ENCODE results near the gene CCL8. TPM values are rescaled to one million over a fixed set of nuclear protein-coding genes. Genes with fewer than 3 reads are reported as not detected.
A peak's percentile ranks its signal among the peaks of the same experiment; 100 is the strongest.

The CCL8 gene
- total and polyA plus RNA-seq, 4 experiments from 2014 or later = not detected

- Mint-ChIP-seq H3K27me3 (peaks cover 14 to 25% of the 10 kb centered on the region in 2 donors), H3K27ac (no peak overlapping the region), H3K9me3 (peaks cover 0 to 5% (median under 1%) of the 10 kb centered on the region in 8 donors), H3K36me3 (no peaks in the 10 kb centered on the region), H3K4me1 (no peaks in the 10 kb centered on the region), H3K4me3 (no peak overlapping the region)
- H3K36me3 ChIP-seq (ENCODE audit: insufficient read depth, low read length) = no peaks in the 10 kb centered on the region
- H3K27me3 ChIP-seq (ENCODE audit: insufficient read depth, low read length) = no peaks in the 10 kb centered on the region
- no peak for DNase-seq
- POLR2A ChIA-PET (ENCODE audit: partially characterized antibody) = no interaction called here
- H3K9me3 ChIP-seq (ENCODE audit: control insufficient read depth in 1 of 2, low read length in 2 of 2) = no peaks in the 10 kb centered on the region
- H3K4me1 ChIP-seq (ENCODE audit: insufficient read depth, low read length) = no peaks in the 10 kb centered on the region
- CTCF ChIA-PET (ENCODE audit: partially characterized antibody) = no interaction called here
- intact Hi-C loops (cut with micrococcal nuclease) = no loop called here
- H3K27ac ChIP-seq (ENCODE audit: low read depth, low read length) = no peak overlapping the region
- H3K4me3 ChIP-seq (ENCODE audit: low read length in 2 of 2) = no peak overlapping the region
These were observed 15.6 kb upstream of the CCL8 start for GRCh38 chr17:34303606-34304005.

GRCh38 chr17:34305061-34305460, 14.2 kb upstream of the CCL8 start:
- intact Hi-C loops (cut with micrococcal nuclease) = no loop called here
- Mint-ChIP-seq H3K27me3 (peaks cover 6 to 15% of the 10 kb centered on the region in 2 donors), H3K36me3 (no peaks in the 10 kb centered on the region), H3K27ac (no peak overlapping the region), H3K9me3 (no peaks in the 10 kb centered on the region), H3K4me1 (no peaks in the 10 kb centered on the region), H3K4me3 (no peak overlapping the region)
- Histone ChIP-seq H3K36me3 (ENCODE audit: insufficient read depth, low read length) (no peaks in the 10 kb centered on the region), H3K27me3 (ENCODE audit: insufficient read depth, low read length) (no peaks in the 10 kb centered on the region), H3K9me3 (ENCODE audit: control insufficient read depth in 1 of 2, low read length in 2 of 2) (no peaks in the 10 kb centered on the region), H3K4me3 (ENCODE audit: low read length in 2 of 2) (no peak overlapping the region), H3K4me1 (ENCODE audit: insufficient read depth, low read length) (no peaks in the 10 kb centered on the region), H3K27ac (ENCODE audit: low read depth, low read length) (no peak overlapping the region)
- no peak for DNase-seq
- POLR2A ChIA-PET (ENCODE audit: partially characterized antibody) = no interaction called here
- CTCF ChIA-PET (ENCODE audit: partially characterized antibody) = interaction anchor here (1.1 kb wide), 1 partner anchor 12 kb away, joined by 3 read pairs; no protein-coding TSS in a partner anchor

- Histone ChIP-seq H3K27ac (ENCODE audit: low read depth, low read length) (no peak overlapping the region), H3K4me1 (ENCODE audit: insufficient read depth, low read length) (no peaks in the 10 kb centered on the region), H3K27me3 (ENCODE audit: insufficient read depth, low read length) (no peaks in the 10 kb centered on the region), H3K9me3 (ENCODE audit: control insufficient read depth in 1 of 2, low read length in 2 of 2) (no peaks in the 10 kb centered on the region), H3K36me3 (ENCODE audit: insufficient read depth, low read length) (no peaks in the 10 kb centered on the region), H3K4me3 (ENCODE audit: low read length in 2 of 2) (no peak overlapping the region)
- ChIA-PET POLR2A (ENCODE audit: partially characterized antibody) (no interaction called here), CTCF (ENCODE audit: partially characterized antibody) (interaction anchor here (1.1 kb wide), 1 partner anchor 12 kb away, joined by 3 read pairs; no protein-coding TSS in a partner anchor)
- Mint-ChIP-seq H3K4me3 (no peak overlapping the region), H3K27me3 (peaks cover 6 to 15% of the 10 kb centered on the region in 2 donors), H3K27ac (no peak overlapping the region), H3K4me1 (no peaks in the 10 kb centered on the region), H3K9me3 (no peaks in the 10 kb centered on the region), H3K36me3 (no peaks in the 10 kb centered on the region)
- intact Hi-C loops (cut with micrococcal nuclease) = no loop called here
- no peak for DNase-seq
These were observed 13.6 kb upstream of the CCL8 start for GRCh38 chr17:34305606-34306005.

GRCh38 chr17:34306466-34306865, 12.8 kb upstream of the CCL8 start:
- Mint-ChIP-seq H3K36me3 (no peaks in the 10 kb centered on the region), H3K4me1 (no peaks in the 10 kb centered on the region), H3K27ac (no peak overlapping the region), H3K9me3 (no peaks in the 10 kb centered on the region), H3K27me3 (peaks cover 6 to 11% of the 10 kb centered on the region in 2 donors), H3K4me3 (no peak overlapping the region)
- no peaks in the 10 kb centered on the region for H3K9me3 ChIP-seq (ENCODE audit: control insufficient read depth in 1 of 2, low read length in 2 of 2)
- H3K4me3 ChIP-seq (ENCODE audit: low read length in 2 of 2) = no peak overlapping the region
- POLR2A ChIA-PET (ENCODE audit: partially characterized antibody) = no interaction called here
- H3K27ac ChIP-seq (ENCODE audit: low read depth, low read length) = no peak overlapping the region
- no peaks in the 10 kb centered on the region for H3K36me3 ChIP-seq (ENCODE audit: insufficient read depth, low read length)
- no peaks in the 10 kb centered on the region for H3K27me3 ChIP-seq (ENCODE audit: insufficient read depth, low read length)
- no peak for DNase-seq
- H3K4me1 ChIP-seq (ENCODE audit: insufficient read depth, low read length) = no peaks in the 10 kb centered on the region
- intact Hi-C loops (cut with micrococcal nuclease) = no loop called here
- CTCF ChIA-PET (ENCODE audit: partially characterized antibody) = no interaction called here

GRCh38 chr17:34307110-34307509, 12.1 kb upstream of the CCL8 start:
- Mint-ChIP-seq H3K27me3 (peaks cover 6 to 9% of the 10 kb centered on the region in 2 donors), H3K4me1 (no peaks in the 10 kb centered on the region), H3K36me3 (no peaks in the 10 kb centered on the region), H3K4me3 (no peak overlapping the region), H3K27ac (no peak overlapping the region), H3K9me3 (no peaks in the 10 kb centered on the region)
- no peak for DNase-seq
- Histone ChIP-seq H3K4me3 (ENCODE audit: low read length in 2 of 2) (no peak overlapping the region), H3K9me3 (ENCODE audit: control insufficient read depth in 1 of 2, low read length in 2 of 2) (no peaks in the 10 kb centered on the region), H3K4me1 (ENCODE audit: insufficient read depth, low read length) (no peaks in the 10 kb centered on the region), H3K27me3 (ENCODE audit: insufficient read depth, low read length) (no peaks in the 10 kb centered on the region), H3K36me3 (ENCODE audit: insufficient read depth, low read length) (no peaks in the 10 kb centered on the region), H3K27ac (ENCODE audit: low read depth, low read length) (no peak overlapping the region)
- intact Hi-C loops (cut with micrococcal nuclease) = no loop called here
- POLR2A ChIA-PET (ENCODE audit: partially characterized antibody) = no interaction called here
- CTCF ChIA-PET (ENCODE audit: partially characterized antibody) = no interaction called here

- Histone ChIP-seq H3K27ac (ENCODE audit: low read depth, low read length) (no peak overlapping the region), H3K4me3 (ENCODE audit: low read length in 2 of 2) (no peak overlapping the region), H3K9me3 (ENCODE audit: control insufficient read depth in 1 of 2, low read length in 2 of 2) (no peaks in the 10 kb centered on the region), H3K4me1 (ENCODE audit: insufficient read depth, low read length) (no peaks in the 10 kb centered on the region), H3K27me3 (ENCODE audit: insufficient read depth, low read length) (no peaks in the 10 kb centered on the region), H3K36me3 (ENCODE audit: insufficient read depth, low read length) (no peaks in the 10 kb centered on the region)
- no peak for DNase-seq
- CTCF ChIA-PET (ENCODE audit: partially characterized antibody) = no interaction called here
- no peak overlapping the region for H3K4me3 Mint-ChIP-seq
- H3K27ac Mint-ChIP-seq = no peak overlapping the region
- H3K36me3 Mint-ChIP-seq = no peaks in the 10 kb centered on the region
- POLR2A ChIA-PET (ENCODE audit: partially characterized antibody) = no interaction called here
- intact Hi-C loops (cut with micrococcal nuclease) = no loop called here
- no peaks in the 10 kb centered on the region for H3K9me3 Mint-ChIP-seq
- no peaks in the 10 kb centered on the region for H3K4me1 Mint-ChIP-seq
- peaks cover 12 to 19% of the 10 kb centered on the region in 2 donors for H3K27me3 Mint-ChIP-seq
These were observed 10.9 kb upstream of the CCL8 start for GRCh38 chr17:34308371-34308770.

- no peak overlapping the region for H3K4me3 ChIP-seq (ENCODE audit: low read length in 2 of 2)
- no peaks in the 10 kb centered on the region for H3K36me3 ChIP-seq (ENCODE audit: insufficient read depth, low read length)
- ChIA-PET POLR2A (ENCODE audit: partially characterized antibody) (no interaction called here), CTCF (ENCODE audit: partially characterized antibody) (interaction anchor here (1.2 kb wide), 1 partner anchor 11 kb away, joined by 4 read pairs; no protein-coding TSS in a partner anchor)
- H3K27ac ChIP-seq (ENCODE audit: low read depth, low read length) = no peak overlapping the region
- no peaks in the 10 kb centered on the region for H3K36me3 Mint-ChIP-seq
- no peaks in the 10 kb centered on the region for H3K4me1 ChIP-seq (ENCODE audit: insufficient read depth, low read length)
- no peaks in the 10 kb centered on the region for H3K9me3 Mint-ChIP-seq
- H3K27me3 Mint-ChIP-seq = peaks cover 13 to 18% of the 10 kb centered on the region in 2 donors
- no peak overlapping the region for H3K4me3 Mint-ChIP-seq
- no peaks in the 10 kb centered on the region for H3K4me1 Mint-ChIP-seq
- H3K27me3 ChIP-seq (ENCODE audit: insufficient read depth, low read length) = no peaks in the 10 kb centered on the region
- peak overlapping the region in 1 of 7 donors; percentile 20 for H3K27ac Mint-ChIP-seq
- intact Hi-C loops (cut with micrococcal nuclease) = no loop called here
- no peak for DNase-seq
- H3K9me3 ChIP-seq (ENCODE audit: control insufficient read depth in 1 of 2, low read length in 2 of 2) = no peaks in the 10 kb centered on the region
These were observed 7.9 kb upstream of the CCL8 start for GRCh38 chr17:34311291-34311690.

GRCh38 chr17:34312080-34312479, 7.2 kb upstream of the CCL8 start:
- H3K4me3 ChIP-seq (ENCODE audit: low read length in 2 of 2) = no peak overlapping the region
- H3K4me1 Mint-ChIP-seq = no peaks in the 10 kb centered on the region
- intact Hi-C loops (cut with micrococcal nuclease) = no loop called here
- H3K4me3 Mint-ChIP-seq = no peak overlapping the region
- no peaks in the 10 kb centered on the region for H3K9me3 Mint-ChIP-seq
- no peaks in the 10 kb centered on the region for H3K27me3 ChIP-seq (ENCODE audit: insufficient read depth, low read length)
- no peaks in the 10 kb centered on the region for H3K9me3 ChIP-seq (ENCODE audit: control insufficient read depth in 1 of 2, low read length in 2 of 2)
- peaks cover 15 to 21% of the 10 kb centered on the region in 2 donors for H3K27me3 Mint-ChIP-seq
- no peaks in the 10 kb centered on the region for H3K4me1 ChIP-seq (ENCODE audit: insufficient read depth, low read length)
- no peaks in the 10 kb centered on the region for H3K36me3 Mint-ChIP-seq
- CTCF ChIA-PET (ENCODE audit: partially characterized antibody) = no interaction called here
- no peaks in the 10 kb centered on the region for H3K36me3 ChIP-seq (ENCODE audit: insufficient read depth, low read length)
- no peak overlapping the region for H3K27ac Mint-ChIP-seq
- POLR2A ChIA-PET (ENCODE audit: partially characterized antibody) = no interaction called here
- DNase-seq = no peak
- no peak overlapping the region for H3K27ac ChIP-seq (ENCODE audit: low read depth, low read length)
